Chondrocyte (in vitro differentiated cells): ENCODE results near the gene LYSMD3. TPM values are rescaled to one million over a fixed set of nuclear protein-coding genes. Genes with fewer than 3 reads are reported as not detected.
A peak's percentile ranks its signal among the peaks of the same experiment; 100 is the strongest.
"Not testable (repeated sequence)": the region's sequence is repeated elsewhere in the genome, so short reads cannot be mapped to it uniquely, and the experiment has no call there.

Experiments
- DNase-seq: peaks from one replicate; pipeline ENCODE4 v3.0.0; 2021; ENCODE audit warnings: mixed read lengths, low spot score
- H3K27ac Mint-ChIP-seq: one replicate; pipeline ENCODE4 v1.8.0; 2021; ENCODE audit warnings: mild to moderate bottlenecking, moderate library complexity, mixed read lengths; ENCODE audit not compliant: unreplicated experiment
- H3K27me3 Mint-ChIP-seq: 2 replicates; pipeline ENCODE4 v1.8.0; 2021; ENCODE audit warnings: low read depth, mixed read lengths
- H3K36me3 Mint-ChIP-seq: 2 replicates; pipeline ENCODE4 v1.8.0; 2021; ENCODE audit warnings: low read depth, mixed read lengths
- H3K4me1 Mint-ChIP-seq: 2 replicates; pipeline ENCODE4 v1.8.0; 2021; ENCODE audit warnings: low read depth, mild to moderate bottlenecking, mixed read lengths
- H3K4me3 Mint-ChIP-seq: one replicate; pipeline ENCODE4 v1.8.0; 2021; ENCODE audit warnings: mild to moderate bottlenecking, moderate library complexity, mixed read lengths; ENCODE audit not compliant: unreplicated experiment
- H3K9me3 Mint-ChIP-seq: 2 replicates; pipeline ENCODE4 v1.8.0; 2021; ENCODE audit warnings: low read depth, mixed read lengths
- CTCF ChIP-seq: fragments of 200-600 bp; sonication (generic); IDR thresholded peaks from 2 replicates; pipeline ENCODE4 v1.5.0; 2021; ENCODE audit warnings: antibody characterized with exemption, mild to moderate bottlenecking, moderate library complexity
- long read RNA-seq: library from polyadenylated mRNA; stranded (forward); transcript quantifications from one replicate; pipeline ENCODE4 v2.0.0, GENCODE V29; 2021
- total RNA-seq: library from RNA; stranded (reverse); gene quantifications from 3 replicates; pipeline ENCODE4 v1.2.1, GENCODE V29; 2021

The LYSMD3 gene
- total RNA-seq = 20.9 to 23.9 TPM (median 23.6 TPM) in 3 replicates
- long read RNA-seq, full-length matches to known transcripts = 30 of 41 reads
- long read RNA-seq, partial matches to known transcripts = 0 of 41 reads
- long read RNA-seq, other reads (novel, unspliced or antisense) = 11 of 41 reads

- peaks cover 29% of the 10 kb centered on the region for H3K4me1 Mint-ChIP-seq
- peak within 1 kb of the TSS; percentile 97 for H3K27ac Mint-ChIP-seq
- TF ChIP-seq CTCF = no peak
- peaks cover 5% of the 10 kb centered on the region for H3K36me3 Mint-ChIP-seq
- H3K4me3 Mint-ChIP-seq = peak within 1 kb of the TSS; percentile 94
- DNase-seq = peak; percentile 97
- H3K27me3 Mint-ChIP-seq = peaks cover 17% of the 10 kb centered on the region
- no peaks in the 10 kb centered on the region for H3K9me3 Mint-ChIP-seq
Measured at GRCh38 chr5:90529194-90529938, at the start of gene LYSMD3. LYSMD3 (minus strand) TSS chr5:90529584; CDS start chr5:90525289, 4,295 bp downstream.

- not testable (repeated sequence) for H3K4me1 Mint-ChIP-seq, H3K36me3 Mint-ChIP-seq, H3K27me3 Mint-ChIP-seq, H3K4me3 Mint-ChIP-seq, H3K27ac Mint-ChIP-seq, DNase-seq
- peaks cover 24% of the 10 kb centered on the region for H3K9me3 Mint-ChIP-seq
Measured at GRCh38 chr5:90576566-90576965, 47.2 kb upstream of the LYSMD3 start.

GRCh38 chr5:90575712-90576111 lies 46.3 kb upstream of the LYSMD3 start:
- no peak for DNase-seq
- Mint-ChIP-seq H3K27ac (no peak overlapping the region), H3K36me3 (peaks cover 2% of the 10 kb centered on the region), H3K27me3 (peaks cover 9% of the 10 kb centered on the region), H3K4me3 (no peak overlapping the region), H3K4me1 (no peaks in the 10 kb centered on the region), H3K9me3 (peaks cover 26% of the 10 kb centered on the region)
- TF ChIP-seq CTCF = no peak

GRCh38 chr5:90571147-90571773 lies 41.9 kb upstream of the LYSMD3 start:
- Mint-ChIP-seq H3K4me1 (no peaks in the 10 kb centered on the region), H3K36me3 (peaks cover 4% of the 10 kb centered on the region), H3K27ac (no peak overlapping the region), H3K4me3 (no peak overlapping the region), H3K9me3 (peaks cover 10% of the 10 kb centered on the region), H3K27me3 (peaks cover 16% of the 10 kb centered on the region)
- no peak for TF ChIP-seq CTCF
- DNase-seq = no peak

- Mint-ChIP-seq H3K4me1 (no peaks in the 10 kb centered on the region), H3K27ac (no peak overlapping the region)
Measured at GRCh38 chr5:90570034-90570433, 40.6 kb upstream of the LYSMD3 start.

More at GRCh38 chr5:90570034-90570433, 40.6 kb upstream of the LYSMD3 start:
- Mint-ChIP-seq H3K36me3 (peaks cover 4% of the 10 kb centered on the region), H3K9me3 (peaks cover 10% of the 10 kb centered on the region), H3K27me3 (peaks cover 16% of the 10 kb centered on the region), H3K4me3 (no peak overlapping the region)
- no peak for TF ChIP-seq CTCF
- DNase-seq = no peak
